Right atrium auricular region (tissue), 2 donors: ENCODE data around the gene LAMA5. TPM values are rescaled to one million over a fixed set of nuclear protein-coding genes. Genes with fewer than 3 reads are reported as not detected.
A peak's percentile ranks its signal among the peaks of the same experiment; 100 is the strongest.

Experiments used
- DNase-seq: peaks from one replicate; pipeline ENCODE4 v3.0.0-alpha.2; 2019; ENCODE audit warnings: low spot score
- H3K27ac ChIP-seq, 2 donors: fragments of 200-600 bp; sonication (generic); 1 replicate in 1 of 2; 2 replicates in 1 of 2; pipeline ENCODE4 v1.5.1; 2016 to 2019
- H3K27me3 ChIP-seq, 2 donors: fragments of 200-600 bp; sonication (generic); one replicate each; pipeline versions ENCODE4 v1.5.1 to v1.6.0; 2017 to 2019
- H3K36me3 ChIP-seq: fragments of 200-600 bp; sonication (generic); one replicate; pipeline ENCODE4 v1.5.1; 2016
- H3K4me1 ChIP-seq, 2 donors: fragments of 200-600 bp; sonication (generic); one replicate each; pipeline versions ENCODE4 v1.5.1 to v1.6.0; 2017 to 2019
- H3K4me3 ChIP-seq, 2 donors: fragments of 200-600 bp; sonication (generic); 1 replicate in 1 of 2; 2 replicates in 1 of 2; pipeline ENCODE4 v1.5.1; 2017 to 2019; ENCODE audit warnings: mild to moderate bottlenecking in 1 of 2, moderate library complexity in 1 of 2
- H3K9me3 ChIP-seq, 2 donors: fragments of 200-600 bp; sonication (generic); one replicate each; pipeline ENCODE4 v1.5.1; 2019
- total RNA-seq, 2 donors: library from RNA; depleted of rRNA; stranded (reverse); fragments of >200 nt; gene quantifications; one replicate each; pipeline ENCODE4 v1.1.0, GENCODE V29; 2016
- TF ChIP-seq, protein P1 (sequence below), 2 donors: fragments of 200-600 bp; sonication (generic); IDR thresholded peaks; one replicate each; pipeline ENCODE4 v1.5.1; 2019; ENCODE audit warnings: antibody characterized with exemption in 2 of 2

LAMA5 gene
- total RNA-seq, 2 donors from 2014 or later: 61.1 to 69.4 TPM

DNA sequence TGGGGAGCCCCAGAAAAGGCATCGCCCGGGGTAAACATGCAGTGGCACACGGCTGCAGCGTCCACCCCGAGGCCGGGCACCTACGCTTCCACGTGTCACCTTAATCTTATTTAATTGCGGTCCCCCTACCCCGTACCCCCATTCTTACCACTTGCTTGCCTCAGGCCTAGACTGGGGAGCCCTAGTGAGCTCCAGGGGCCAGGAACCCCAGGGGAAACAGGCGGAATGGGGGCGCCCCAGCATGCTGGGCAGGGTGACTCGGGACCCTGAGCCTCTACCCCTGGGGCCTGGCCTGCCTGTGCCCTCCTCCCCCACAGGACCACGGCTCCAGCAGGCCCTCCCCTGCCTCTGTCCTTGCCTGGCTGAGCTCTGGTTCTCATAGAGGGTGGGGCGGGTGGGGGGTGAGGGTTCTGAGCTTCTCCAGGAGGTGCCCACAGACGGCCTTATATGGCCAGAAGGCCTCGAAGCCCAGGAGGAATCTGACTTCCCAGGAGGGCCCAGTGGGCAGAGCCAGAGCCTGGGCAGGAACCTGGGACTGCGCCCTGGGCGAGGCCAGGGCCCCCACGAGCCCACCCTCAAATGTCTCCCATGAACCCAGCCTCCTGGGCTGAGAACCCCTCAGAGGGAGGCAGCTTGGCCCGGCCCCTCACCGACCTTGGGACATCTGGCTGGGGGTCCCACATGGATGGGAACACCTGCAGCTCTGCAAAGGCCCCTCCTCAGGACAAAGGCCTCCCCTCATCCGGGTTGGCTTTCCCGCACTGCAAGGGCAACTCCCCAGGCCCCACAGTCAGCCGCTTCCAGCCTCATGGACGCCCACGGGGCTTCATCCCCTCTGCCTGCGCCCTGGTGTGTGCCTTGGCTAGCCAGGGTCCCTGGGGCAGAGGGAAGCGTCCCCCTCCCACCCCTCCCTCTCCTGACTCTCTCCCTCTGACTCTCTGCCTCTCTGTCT, 5.2 kb upstream of the LAMA5 start:
- peaks cover 0 to 74% of the 10 kb centered on the region in 2 donors for H3K4me1 ChIP-seq
- no peak overlapping the region for H3K27ac ChIP-seq
- H3K4me3 ChIP-seq: no peak overlapping the region
- no peaks in the 10 kb centered on the region for H3K36me3 ChIP-seq
- H3K27me3 ChIP-seq: no peaks in the 10 kb centered on the region
- TF ChIP-seq, protein P1, sequence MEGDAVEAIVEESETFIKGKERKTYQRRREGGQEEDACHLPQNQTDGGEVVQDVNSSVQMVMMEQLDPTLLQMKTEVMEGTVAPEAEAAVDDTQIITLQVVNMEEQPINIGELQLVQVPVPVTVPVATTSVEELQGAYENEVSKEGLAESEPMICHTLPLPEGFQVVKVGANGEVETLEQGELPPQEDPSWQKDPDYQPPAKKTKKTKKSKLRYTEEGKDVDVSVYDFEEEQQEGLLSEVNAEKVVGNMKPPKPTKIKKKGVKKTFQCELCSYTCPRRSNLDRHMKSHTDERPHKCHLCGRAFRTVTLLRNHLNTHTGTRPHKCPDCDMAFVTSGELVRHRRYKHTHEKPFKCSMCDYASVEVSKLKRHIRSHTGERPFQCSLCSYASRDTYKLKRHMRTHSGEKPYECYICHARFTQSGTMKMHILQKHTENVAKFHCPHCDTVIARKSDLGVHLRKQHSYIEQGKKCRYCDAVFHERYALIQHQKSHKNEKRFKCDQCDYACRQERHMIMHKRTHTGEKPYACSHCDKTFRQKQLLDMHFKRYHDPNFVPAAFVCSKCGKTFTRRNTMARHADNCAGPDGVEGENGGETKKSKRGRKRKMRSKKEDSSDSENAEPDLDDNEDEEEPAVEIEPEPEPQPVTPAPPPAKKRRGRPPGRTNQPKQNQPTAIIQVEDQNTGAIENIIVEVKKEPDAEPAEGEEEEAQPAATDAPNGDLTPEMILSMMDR (IDR thresholded peaks at IDR 0.05): no peak
- H3K9me3 ChIP-seq: no peaks in the 10 kb centered on the region
- no peak for DNase-seq

DNA sequence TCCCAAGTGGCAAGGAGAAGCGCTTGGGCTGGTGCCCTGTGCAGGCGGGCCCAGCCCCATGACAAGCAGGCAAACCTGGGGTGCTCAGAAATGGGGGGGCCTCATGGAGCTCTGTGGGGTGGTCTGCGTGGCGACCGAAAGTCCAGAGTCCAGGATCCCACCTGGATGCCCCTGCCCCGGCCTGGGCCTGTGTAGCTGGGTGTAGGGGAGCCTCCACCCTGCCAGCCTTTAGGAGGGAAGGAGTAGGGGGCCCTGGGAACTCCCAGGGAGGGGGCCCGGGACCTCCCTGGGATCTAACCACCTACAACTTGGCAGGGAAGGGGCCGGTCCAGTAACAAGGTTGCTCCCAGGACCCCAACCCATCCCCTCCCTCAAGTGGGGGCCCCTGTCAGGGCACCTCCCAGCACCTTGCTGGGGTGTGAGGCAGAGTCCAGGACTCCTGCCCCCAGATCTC, 4.5 kb upstream of the LAMA5 start:
- Histone ChIP-seq H3K27me3 (no peaks in the 10 kb centered on the region), H3K36me3 (no peaks in the 10 kb centered on the region), H3K4me3 (no peak overlapping the region), H3K4me1 (peaks cover 0 to 70% of the 10 kb centered on the region in 2 donors), H3K27ac (no peak overlapping the region), H3K9me3 (no peaks in the 10 kb centered on the region)
- TF ChIP-seq, protein P1 (IDR thresholded peaks at IDR 0.05): no peak
- DNase-seq: no peak

DNA sequence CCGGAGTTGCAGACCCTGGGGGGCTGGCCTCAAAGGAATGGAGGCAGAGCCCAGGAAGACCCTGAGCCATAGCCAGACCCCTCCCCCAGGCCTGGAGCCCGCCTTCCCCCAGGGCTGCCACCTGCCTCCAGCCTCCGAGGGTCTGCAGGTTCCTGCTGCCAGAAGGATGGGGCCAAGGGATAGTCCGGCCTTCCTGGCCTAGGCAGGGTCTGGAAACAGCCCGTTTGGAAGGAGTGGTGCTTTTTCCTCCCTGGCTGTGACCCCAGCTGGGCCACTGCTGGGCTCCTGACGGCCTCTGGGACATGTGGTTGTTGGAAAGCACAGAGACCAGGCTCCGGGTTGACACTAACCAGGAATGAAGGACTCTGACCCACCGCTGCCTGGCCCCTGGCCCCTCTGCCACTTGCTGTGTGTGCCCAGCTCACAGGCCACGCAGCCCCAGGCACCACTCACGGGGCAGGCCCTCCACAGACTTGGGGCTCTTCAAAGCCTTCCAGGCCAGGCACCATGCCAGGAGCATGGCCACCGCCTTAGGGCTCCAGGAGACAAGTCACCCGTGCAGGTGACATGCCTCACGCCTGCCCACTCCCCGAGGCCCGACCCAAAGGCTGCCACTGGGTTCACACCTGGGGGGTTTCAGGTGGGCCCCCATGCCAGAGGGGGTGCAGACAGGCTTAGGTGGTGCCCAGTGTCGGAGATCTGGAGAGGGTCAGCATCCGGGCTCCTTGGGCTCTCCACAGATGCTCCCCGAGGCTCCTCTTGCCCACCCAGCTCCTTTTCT, 3.9 kb upstream of the LAMA5 start:
- H3K27ac ChIP-seq: peak overlapping the region in 1 of 2 donors; percentile 95
- H3K4me1 ChIP-seq: peaks cover 0 to 70% of the 10 kb centered on the region in 2 donors
- no peak for DNase-seq

DNA sequence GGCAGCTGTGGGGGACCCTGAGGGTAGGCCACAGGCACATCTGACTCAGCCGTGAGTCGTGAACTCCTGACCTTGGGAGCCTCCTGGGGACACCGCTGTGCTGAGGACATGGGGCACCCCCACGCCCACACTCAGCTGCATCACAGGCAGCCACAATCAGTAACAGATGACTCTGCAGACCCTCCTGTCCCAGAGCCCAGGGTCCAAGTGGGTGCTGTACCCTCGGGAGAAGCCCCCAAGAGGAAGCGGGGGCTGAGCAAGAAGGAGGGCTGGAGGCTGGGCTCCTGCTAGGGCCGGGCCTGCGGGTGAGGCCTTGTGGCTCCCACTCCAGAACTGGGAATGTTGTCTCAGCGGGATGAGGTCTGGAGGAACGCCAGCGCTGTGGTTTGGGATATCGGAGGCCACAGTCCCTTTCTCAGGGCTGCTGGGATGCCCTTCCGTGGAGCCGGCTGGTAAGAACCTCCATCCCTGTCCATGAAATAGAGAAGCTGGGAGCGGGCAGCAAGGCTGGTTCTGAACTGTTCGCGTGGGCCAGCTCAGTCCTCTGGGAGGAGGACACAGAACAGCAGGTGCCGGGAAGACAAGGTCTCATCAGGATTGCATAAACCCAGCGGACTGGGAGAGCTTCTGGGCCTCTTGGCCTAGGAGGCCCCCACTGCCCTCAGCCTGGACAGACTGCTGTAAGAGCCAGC, 3.1 kb upstream of the LAMA5 start:
- TF ChIP-seq, protein P1 (IDR thresholded peaks at IDR 0.05): no peak
- no peaks in the 10 kb centered on the region for H3K27me3 ChIP-seq
- H3K9me3 ChIP-seq: no peaks in the 10 kb centered on the region
- peak overlapping the region; percentile 95 to 98 for H3K27ac ChIP-seq
- peaks cover 0 to 70% of the 10 kb centered on the region in 2 donors for H3K4me1 ChIP-seq
- no peak for DNase-seq
- no peak overlapping the region for H3K4me3 ChIP-seq
- no peaks in the 10 kb centered on the region for H3K36me3 ChIP-seq

More for the DNA sequence above, 3.9 kb upstream of the LAMA5 start:
- TF ChIP-seq, protein P1 (IDR thresholded peaks at IDR 0.05): no peak
- H3K4me3 ChIP-seq: no peak overlapping the region
- H3K27me3 ChIP-seq: no peaks in the 10 kb centered on the region
- no peaks in the 10 kb centered on the region for H3K36me3 ChIP-seq
- no peaks in the 10 kb centered on the region for H3K9me3 ChIP-seq

DNA sequence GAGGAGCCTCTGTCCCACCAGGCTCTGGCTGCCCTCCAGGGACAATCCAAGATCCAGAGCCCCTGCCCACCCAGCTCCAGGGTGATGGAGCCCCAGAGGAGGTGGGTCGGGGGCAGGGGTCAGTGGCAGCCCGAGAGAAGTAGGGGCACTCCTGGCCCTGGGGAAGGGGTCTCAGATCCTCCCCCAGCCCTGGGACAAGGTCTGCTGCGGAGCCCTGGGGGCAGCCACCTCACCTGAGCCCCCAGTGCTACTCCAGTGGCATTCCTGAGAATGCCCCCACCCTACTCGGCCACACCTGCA, 2.7 kb upstream of the LAMA5 start:
- Histone ChIP-seq H3K4me3 (no peak overlapping the region), H3K4me1 (peaks cover 0 to 70% of the 10 kb centered on the region in 2 donors), H3K9me3 (no peaks in the 10 kb centered on the region), H3K27me3 (no peaks in the 10 kb centered on the region), H3K36me3 (no peaks in the 10 kb centered on the region), H3K27ac (peak overlapping the region; percentile 95 to 98)
- TF ChIP-seq, protein P1 (IDR thresholded peaks at IDR 0.05): no peak
- DNase-seq: no peak
